Left ventricle myocardium superior (tissue), 1 donor: Measurements from ENCODE around the gene ITPR3. TPM values are rescaled to one million over a fixed set of nuclear protein-coding genes. Genes with fewer than 3 reads are reported as not detected.

Experiments
- ATAC-seq: fragments of 200-7000 bp; cut with Tn5 transposase; one replicate; pipeline ENCODE4 v1.9.1; 2020; ENCODE audit warnings: mild to moderate bottlenecking, moderate library complexity
- DNase-seq: peaks from one replicate; pipeline ENCODE4 v3.0.0-alpha.2; 2020
- intact Hi-C: fragments of 100-400 bp; cut with micrococcal nuclease; formaldehyde crosslinking; loops from one replicate; pipeline ENCODE4 v1.11.0; 2022
- total RNA-seq: library from RNA; stranded (reverse); fragmentation: NEBNext Ultra II Directional; extraction: Animal tissue kit (Norgen Biotek cat#: 25700); gene quantifications from one replicate; pipeline ENCODE4 v1.2.1, GENCODE V29; 2021
- donor health status: DM: no; HTN: yes; CAD: no; lungs with severe emphysema.

Gene ITPR3
- total RNA-seq, 1 donor from 2014 or later, result 6.1 TPM

DNA sequence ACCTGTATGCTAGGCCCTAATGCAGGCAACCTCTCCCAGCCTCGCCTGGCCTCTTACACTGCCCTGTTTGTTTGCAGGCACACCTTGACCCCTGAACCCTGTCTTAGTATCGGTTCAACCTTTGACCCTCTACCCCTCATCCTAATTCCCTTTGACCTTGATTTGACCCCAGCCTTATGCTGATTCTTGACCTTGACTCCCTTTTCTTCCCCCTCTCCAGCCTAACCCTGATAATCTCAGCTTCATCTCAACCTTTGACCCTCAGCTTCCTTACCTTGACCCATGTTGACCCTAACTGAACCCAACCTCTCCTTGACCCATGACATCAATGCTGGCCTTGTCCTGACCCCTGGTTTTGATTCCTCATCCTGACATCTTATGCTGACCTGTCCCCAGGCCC is 56.6 kb downstream of the ITPR3 start:
- intact Hi-C loops, result no loop called here
- ATAC-seq (no peak), DNase-seq (no peak)

DNA sequence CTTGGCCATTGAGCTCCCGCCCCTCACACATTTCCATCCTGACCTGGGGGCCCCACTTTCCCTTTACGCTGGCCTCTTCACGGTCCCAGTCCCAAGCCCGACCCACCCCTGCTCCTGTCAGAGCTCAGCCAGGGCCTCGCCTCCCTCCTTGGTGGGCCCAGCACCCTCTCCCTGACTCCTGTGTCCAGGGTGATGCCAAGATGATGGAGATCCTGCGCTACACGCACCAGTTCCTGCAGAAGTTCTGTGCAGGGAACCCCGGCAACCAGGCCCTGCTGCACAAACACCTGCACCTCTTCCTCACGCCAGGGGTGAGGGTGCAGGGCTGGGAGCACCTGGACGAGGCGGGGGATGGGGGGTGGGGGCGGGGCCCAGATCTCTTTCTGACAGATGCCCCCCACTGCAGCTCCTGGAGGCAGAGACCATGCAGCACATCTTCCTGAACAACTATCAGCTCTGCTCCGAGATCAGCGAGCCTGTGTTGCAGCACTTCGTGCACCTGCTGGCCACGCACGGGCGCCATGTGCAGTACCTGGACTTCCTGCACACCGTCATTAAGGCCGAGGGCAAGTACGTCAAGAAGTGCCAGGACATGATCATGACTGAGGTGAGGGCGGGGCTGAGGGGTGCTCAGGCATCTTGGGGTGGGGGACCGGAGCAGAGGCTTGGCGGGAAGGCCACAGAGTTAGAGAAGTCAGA is 57.3 kb downstream of the ITPR3 start:
- intact Hi-C loops, result no loop called here
- no peak for ATAC-seq
- DNase-seq, result no peak

DNA sequence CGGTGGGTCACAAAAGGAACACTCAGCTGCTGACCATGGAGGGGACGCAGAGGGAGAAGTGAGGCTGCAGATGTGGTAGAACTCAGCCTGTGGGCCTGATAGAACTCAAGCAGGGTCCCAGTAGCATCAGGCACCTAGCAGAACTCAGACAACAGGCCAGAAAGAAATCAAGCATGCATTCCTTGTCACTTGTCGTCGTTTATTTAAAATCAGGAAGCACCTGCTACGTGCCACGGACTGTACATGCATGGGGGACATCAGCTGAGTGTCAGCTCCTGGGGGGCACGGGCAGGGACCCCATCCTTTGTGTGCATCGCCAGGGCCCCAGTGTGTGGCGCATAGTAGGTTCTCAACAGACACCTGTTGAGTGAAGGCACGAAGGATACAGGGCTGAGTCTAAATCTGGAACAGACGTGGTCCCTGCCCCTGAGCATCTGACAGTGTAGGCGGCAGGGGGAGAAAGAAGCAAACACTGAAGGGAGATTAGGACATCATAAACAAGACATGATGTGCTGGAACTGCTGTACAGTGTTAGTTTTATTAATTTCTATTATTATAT is 57.9 kb downstream of the ITPR3 start:
- DNase-seq (no peak), ATAC-seq (no peak)
- intact Hi-C loops, result no loop called here

DNA sequence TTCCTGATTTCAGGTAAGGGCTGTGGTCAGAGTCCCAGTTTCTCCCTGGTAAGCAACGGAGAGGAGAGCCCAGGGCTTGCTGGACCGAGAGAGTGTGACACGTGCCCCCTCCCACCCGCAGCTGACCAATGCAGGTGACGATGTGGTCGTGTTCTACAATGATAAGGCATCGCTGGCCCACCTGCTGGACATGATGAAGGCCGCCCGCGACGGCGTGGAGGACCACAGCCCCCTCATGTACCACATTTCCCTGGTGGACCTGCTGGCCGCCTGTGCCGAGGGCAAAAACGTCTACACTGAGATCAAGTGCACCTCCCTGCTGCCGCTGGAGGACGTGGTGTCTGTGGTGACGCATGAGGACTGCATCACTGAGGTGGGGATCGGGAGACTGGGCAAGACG is 58.6 kb downstream of the ITPR3 start:
- ATAC-seq, result no peak
- no peak for DNase-seq
- intact Hi-C loops, result no loop called here

DNA sequence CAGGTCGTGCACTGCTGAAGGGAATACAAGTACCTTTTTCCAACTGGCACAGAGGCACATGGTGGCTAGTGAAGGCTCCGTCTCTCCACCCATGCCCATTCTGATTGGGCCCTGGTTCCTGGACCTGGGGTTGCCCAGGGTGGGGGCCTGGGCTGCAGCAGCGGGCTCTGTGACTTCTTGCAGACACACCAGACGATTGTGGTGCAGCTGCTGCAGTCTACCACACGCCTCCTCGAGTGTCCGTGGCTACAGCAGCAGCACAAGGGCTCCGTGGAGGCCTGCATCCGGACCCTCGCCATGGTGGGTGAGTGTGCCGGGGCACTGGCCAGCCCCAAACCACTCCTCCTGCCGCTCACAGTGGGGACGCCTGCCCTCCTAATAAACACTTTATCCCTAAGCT is 61.2 kb downstream of the ITPR3 start:
- DNase-seq (no peak), ATAC-seq (no peak)
- intact Hi-C loops, result no loop called here

DNA sequence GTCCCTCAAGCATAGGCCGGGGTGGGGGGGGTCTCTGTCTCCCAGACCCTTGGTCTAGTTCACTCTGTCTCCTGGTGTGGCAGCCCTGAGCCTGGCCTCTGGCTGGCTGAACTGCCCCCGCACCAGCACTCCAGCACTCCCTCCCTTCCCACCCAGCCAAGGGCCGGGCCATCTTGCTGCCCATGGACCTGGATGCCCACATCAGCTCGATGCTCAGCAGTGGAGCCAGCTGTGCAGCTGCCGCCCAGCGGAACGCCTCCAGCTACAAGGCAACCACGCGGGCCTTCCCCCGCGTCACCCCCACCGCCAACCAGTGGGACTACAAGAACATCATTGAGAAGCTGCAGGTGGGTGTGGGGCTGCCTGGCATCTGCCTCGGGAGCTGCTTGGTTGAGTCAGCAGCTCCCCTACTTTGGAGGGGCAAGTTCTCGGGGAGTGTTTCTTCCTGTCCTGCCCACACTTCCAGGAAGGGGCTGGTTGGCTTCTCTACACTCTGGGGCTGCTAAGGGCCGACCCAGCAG is 62.0 kb downstream of the ITPR3 start:
- DNase-seq (no peak), ATAC-seq (no peak)
- intact Hi-C loops, result no loop called here

DNA sequence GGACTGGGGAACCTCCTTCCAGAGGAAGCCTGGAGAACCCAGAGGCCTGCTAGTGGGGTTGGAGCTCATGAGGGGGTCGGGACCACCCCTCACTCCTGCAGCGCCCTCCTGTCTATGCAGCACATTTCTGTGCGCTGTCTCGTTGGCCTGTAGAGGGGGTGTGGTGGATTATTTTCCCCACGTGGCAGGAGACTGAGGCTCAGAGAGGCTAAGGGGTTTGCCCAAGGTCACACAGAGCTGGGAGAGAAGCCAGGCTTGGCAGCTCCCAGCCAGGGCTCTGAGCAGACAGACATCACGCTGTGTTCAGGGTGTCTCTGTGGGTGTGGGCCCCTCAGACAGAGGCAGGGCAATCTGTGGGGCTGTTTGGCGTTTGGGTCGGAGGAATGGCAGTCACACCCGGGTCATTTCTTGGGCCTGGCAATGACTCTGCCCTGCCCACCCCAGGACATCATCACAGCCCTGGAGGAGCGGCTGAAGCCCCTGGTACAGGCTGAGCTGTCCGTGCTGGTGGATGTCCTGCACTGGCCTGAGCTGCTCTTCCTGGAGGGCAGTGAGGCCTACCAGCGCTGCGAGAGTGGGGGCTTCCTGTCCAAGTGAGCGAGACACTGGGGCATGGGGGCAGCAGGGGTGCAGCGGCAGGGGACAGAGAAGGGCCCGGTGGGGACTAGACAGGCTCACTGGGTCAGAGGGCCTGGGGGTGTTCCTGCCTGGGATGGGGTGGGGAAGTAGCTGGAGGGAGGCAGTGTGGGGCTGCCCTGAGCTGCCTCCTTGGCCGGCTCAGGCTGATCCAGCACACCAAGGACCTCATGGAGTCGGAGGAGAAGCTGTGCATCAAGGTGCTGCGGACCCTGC is 62.7 kb downstream of the ITPR3 start:
- intact Hi-C loops, result no loop called here
- DNase-seq (no peak), ATAC-seq (no peak)

DNA sequence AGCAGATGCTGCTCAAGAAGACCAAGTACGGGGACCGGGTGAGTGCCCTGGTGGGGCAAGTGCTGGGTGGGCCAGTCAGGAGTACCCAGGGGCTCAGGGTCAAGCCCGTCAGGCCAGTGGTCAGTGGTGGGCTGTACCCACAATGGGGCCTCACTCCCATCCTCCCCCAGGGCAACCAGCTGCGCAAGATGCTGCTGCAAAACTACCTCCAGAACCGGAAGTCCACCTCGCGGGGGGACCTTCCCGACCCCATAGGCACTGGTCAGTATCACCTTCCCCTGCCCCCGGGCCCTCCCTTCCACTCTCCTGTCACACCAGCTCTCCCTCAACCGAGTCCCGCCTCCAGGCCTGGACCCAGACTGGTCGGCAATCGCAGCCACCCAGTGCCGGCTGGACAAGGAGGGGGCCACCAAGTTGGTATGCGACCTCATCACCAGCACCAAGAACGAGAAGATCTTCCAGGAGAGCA is 63.3 kb downstream of the ITPR3 start:
- DNase-seq, result peak; percentile 10
- intact Hi-C loops, result no loop called here
- no peak for ATAC-seq

DNA sequence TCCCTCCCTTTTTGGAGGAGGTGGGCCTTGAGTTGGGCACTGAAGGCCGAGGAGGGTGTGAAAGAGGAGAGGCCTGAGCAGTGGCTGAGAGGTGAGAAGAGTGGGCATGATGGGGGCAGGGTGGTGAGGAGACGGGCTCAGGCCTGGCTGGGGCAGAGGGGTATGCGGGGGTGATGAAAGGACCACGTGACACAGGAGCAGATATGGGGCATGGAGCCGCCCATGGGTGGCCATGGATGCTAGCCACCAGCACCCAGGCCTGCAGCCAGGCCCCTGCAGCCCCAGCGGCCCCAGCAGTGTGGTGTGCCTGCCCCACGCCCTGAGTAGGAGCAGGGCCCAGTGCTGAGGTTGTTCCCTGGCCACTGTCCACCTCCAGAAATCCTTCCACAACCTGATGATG is 63.9 kb downstream of the ITPR3 start:
- DNase-seq (no peak), ATAC-seq (no peak)
- intact Hi-C loops, result no loop called here

DNA sequence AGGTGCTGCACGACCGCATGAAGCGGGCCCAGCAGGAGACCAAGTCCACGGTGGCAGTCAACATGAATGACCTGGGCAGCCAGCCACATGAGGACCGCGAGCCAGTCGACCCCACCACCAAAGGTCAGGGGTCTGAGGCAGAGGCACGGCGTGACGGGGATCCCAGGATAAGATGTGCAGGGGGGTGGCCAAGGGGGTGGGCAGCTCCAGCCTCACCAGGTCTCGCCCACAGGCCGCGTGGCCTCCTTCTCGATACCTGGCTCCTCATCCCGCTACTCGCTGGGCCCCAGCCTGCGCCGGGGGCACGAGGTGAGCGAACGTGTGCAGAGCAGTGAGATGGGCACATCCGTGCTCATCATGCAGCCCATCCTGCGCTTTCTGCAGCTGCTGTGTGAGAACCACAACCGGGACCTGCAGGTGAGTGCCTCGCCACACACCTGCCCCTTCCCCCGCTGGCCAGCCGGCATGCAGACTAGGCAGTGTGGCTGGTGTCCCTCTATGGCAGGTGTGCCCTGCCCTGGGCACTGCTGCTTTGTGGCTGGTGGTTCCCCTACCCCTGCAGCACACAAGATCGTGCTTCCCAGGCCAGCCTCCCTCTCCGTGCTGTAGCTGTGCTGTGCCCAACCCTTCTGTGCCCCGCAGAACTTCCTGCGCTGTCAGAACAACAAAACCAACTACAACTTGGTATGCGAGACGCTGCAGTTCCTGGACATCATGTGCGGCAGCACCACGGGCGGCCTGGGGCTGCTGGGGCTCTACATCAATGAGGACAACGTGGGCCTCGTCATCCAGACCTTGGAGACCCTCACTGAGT is 64.5 kb downstream of the ITPR3 start:
- intact Hi-C loops, result no loop called here
- DNase-seq, result peak; percentile 23
- ATAC-seq, result no peak

DNA sequence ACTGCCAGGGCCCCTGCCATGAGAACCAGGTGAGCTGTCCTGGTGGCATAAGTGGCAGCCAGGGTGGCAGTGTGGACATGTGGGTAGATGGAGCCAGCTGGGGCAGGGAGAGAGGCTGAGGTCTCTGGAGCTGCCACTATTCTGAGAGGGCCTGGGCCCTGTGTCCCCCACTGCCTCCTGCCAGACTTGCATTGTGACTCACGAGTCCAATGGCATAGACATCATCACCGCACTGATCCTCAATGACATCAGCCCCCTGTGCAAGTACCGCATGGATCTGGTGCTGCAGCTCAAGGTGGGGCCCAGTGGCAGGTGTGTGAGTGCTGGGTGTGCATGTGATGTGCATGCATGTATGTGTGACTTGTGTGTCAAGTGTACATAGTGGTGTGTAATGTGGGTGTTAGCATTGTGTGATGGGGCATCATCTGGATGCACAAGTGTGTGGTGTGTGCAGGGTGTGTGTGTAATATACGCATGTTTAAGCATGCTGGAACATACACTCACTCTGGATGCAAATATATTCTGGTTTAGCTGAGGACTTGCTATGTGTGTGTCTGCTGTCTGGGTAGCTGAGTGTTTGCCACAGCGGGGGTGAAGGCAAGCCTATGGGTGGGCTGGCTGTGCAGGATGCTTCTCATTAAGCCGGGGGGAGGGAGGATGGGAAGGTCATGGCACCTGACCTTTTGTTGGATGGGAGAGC is 65.3 kb downstream of the ITPR3 start:
- DNase-seq (peak; percentile 13), ATAC-seq (no peak)
- intact Hi-C loops, result no loop called here

DNA sequence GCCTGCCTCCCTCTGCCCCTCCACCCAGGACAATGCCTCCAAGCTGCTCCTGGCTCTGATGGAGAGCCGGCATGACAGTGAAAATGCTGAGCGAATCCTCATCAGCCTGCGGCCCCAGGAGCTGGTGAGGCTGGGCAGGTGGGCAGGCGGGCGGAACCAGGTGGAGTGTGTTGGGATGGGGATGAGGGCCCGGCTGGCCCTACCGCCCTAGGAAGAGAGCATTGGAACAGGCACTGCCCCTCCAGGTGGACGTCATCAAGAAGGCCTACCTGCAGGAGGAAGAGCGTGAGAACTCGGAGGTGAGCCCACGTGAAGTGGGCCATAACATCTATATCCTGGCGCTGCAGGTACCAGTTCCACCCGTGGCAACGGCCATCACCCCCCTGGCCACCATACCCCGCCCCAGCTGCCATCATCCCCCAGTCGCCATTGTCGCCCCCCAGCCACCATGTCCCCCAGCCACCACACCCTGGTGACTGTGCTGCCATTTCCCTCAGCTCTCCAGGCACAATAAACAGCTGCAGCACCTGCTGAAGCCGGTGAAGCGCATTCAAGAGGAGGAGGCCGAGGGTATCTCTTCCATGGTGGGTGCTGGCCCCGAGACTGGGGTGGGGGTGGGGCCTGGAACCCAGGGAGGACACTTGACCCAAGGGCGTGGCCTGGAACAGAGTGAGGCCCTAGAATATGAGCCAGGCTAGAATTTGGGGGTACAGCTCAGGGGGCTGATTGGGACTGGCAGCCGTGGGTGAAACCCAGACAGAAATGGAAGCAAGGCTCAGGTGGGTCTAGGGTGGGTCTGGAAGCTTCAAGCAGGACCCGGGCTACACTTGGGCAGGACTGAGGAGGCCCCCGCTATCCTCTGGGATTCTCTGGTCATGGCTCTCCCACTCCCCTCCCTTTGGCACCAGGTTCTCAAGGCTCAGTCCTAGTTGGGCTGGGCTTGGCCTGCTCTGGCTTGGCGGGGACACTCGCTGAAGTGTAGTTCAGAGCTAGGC is 66.2 kb downstream of the ITPR3 start:
- ATAC-seq (no peak), DNase-seq (peak; percentile 22)
- intact Hi-C loops, result no loop called here

DNA sequence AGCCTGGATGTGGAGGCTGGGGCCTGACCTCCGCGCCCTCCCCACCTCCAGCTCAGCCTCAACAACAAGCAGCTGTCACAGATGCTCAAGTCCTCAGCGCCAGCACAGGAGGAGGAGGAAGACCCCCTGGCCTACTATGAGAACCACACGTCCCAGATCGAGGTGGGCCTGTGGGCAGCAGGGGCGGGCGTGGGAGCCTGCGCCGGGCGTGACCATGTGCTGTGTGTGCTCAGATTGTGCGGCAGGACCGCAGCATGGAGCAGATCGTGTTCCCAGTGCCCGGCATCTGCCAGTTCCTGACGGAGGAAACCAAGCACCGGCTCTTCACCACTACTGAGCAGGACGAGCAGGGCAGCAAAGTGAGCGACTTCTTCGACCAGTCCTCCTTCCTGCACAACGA is 66.9 kb downstream of the ITPR3 start:
- ATAC-seq (no peak), DNase-seq (peak; percentile 22)
- intact Hi-C loops, result no loop called here

DNA sequence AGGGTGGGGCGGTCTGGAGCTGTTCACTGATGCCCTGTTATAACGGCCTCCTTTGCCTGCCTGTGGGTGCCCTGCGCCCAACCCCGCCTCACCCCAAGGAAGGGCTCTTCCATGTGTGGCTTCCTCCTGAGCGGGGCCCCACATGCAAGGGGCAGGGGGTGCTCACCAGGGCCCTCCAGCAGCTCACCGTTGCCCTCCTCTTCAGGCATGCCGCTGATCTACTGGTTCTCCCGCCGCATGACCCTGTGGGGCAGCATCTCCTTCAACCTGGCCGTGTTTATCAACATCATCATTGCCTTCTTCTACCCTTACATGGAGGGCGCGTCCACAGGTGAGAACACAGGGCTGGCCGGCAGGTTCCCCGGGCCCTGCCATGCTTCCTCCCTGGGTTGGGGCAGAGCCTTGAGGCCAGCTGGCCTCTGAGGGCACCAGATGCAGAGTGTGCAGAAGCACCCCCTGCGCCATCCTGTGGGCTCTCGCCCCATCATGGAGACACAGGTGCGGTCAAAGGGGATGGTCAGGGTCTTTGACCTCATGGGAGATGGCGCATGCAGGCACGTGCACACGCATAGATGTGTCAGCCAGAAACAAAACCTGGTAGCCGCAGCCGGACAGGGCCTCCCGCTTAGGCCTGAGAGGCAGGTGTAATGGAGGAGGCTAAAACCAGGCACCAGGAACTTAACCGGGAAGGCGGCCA is 67.5 kb downstream of the ITPR3 start:
- intact Hi-C loops, result no loop called here
- ATAC-seq (no peak), DNase-seq (no peak)

DNA sequence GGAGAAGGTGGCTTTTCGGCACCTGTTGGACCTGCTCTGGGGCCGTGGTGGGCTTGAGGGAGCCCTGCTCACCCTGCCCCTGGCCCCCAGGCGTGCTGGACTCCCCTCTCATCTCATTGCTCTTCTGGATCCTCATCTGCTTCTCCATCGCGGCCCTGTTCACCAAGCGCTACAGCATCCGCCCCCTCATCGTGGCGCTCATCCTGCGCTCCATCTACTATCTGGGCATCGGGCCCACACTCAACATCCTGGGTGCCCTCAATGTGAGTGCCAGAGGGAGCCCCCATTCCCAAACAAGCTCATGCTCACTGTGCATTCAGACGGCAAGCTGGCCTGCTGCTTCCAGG is 68.0 kb downstream of the ITPR3 start:
- DNase-seq (no peak), ATAC-seq (no peak)
- intact Hi-C loops, result no loop called here

DNA sequence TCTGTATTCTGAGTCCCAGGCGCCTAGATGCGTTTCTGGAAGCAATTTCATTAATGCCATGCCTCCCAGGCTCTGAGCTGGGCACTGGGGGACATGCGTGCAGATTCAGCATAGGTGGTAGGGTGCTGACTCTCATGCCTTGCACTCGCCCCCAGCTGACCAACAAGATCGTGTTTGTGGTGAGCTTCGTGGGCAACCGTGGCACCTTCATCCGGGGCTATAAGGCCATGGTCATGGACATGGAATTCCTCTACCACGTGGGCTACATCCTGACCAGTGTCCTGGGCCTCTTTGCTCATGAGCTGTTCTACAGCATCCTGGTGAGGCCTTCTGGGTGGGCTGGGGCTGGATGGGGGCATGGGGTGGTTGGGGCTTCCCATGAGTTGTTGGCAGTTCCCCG is 68.8 kb downstream of the ITPR3 start:
- DNase-seq, result no peak
- no peak for ATAC-seq
- intact Hi-C loops, result no loop called here

DNA sequence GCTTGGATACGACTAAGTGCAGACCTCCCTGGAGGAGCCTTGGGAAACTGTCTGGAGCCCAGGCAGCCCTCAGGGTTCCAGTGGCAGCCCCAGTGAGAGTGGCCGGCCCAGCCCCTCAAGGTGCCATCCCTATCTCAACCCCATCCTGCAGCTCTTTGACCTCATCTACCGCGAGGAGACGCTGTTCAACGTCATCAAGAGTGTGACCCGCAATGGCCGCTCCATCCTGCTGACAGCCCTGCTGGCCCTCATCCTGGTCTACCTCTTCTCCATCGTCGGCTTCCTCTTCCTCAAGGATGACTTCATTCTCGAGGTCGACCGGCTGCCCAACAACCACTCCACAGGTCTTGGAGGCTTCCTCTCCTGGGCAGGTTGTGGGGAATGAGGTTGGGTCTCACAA is 69.6 kb downstream of the ITPR3 start:
- intact Hi-C loops, result no loop called here
- ATAC-seq (no peak), DNase-seq (no peak)
